GM21717 (cell line): ENCODE results near the gene KCND3.

Experiments
- ATAC-seq: cut with Tn5 transposase; IDR thresholded peaks from one replicate; pipeline ENCODE4 v1.9.1; 2021; ENCODE audit warnings: mild to moderate bottlenecking, moderate library complexity; ENCODE audit not compliant: unreplicated experiment

KCND3 gene

GRCh38 chr1:111784273-111784901 is 205.1 kb downstream of the KCND3 start:
- no peak for ATAC-seq

- no peak for ATAC-seq
Observed at GRCh38 chr1:111779546-111779945, 209.9 kb downstream of the KCND3 start.

GRCh38 chr1:111778541-111779051 is 210.9 kb downstream of the KCND3 start:
- ATAC-seq, result no peak

GRCh38 chr1:111778066-111778465 is 211.4 kb downstream of the KCND3 start:
- ATAC-seq, result no peak

GRCh38 chr1:111777301-111777700 is 212.2 kb downstream of the KCND3 start:
- no peak for ATAC-seq

GRCh38 chr1:111776861-111777260 is 212.6 kb downstream of the KCND3 start:
- no peak for ATAC-seq

- no peak for ATAC-seq
Observed at GRCh38 chr1:111776391-111776790, 213.1 kb downstream of the KCND3 start.

GRCh38 chr1:111775966-111776365 is 213.5 kb downstream of the KCND3 start:
- ATAC-seq, result no peak

GRCh38 chr1:111770916-111771315 is 218.6 kb downstream of the KCND3 start:
- no peak for ATAC-seq

- no peak for ATAC-seq
Observed at GRCh38 chr1:111769517-111770146, 219.8 kb downstream of the KCND3 start.

GRCh38 chr1:111768625-111769024 is 220.8 kb downstream of the KCND3 start:
- ATAC-seq, result no peak

GRCh38 chr1:111768023-111768422 is 221.4 kb downstream of the KCND3 start:
- no peak for ATAC-seq

GRCh38 chr1:111762332-111762731 is 227.1 kb downstream of the KCND3 start:
- ATAC-seq, result no peak

- no peak for ATAC-seq
Observed at GRCh38 chr1:111761717-111762116, 227.8 kb downstream of the KCND3 start.

GRCh38 chr1:111758373-111758772 is 231.1 kb downstream of the KCND3 start:
- no peak for ATAC-seq

- no peak for ATAC-seq
Observed at GRCh38 chr1:111756124-111756513, 233.3 kb downstream of the KCND3 start.

- peak; percentile 84 for ATAC-seq
Observed at GRCh38 chr1:111755331-111756123, 233.9 kb downstream of the KCND3 start, which contains the start of gene DDX20. DDX20 (plus strand) TSS chr1:111755901; CDS start chr1:111755925, 24 bp downstream.

GRCh38 chr1:111754984-111755330 is 234.5 kb downstream of the KCND3 start:
- ATAC-seq, result peak; percentile 22

GRCh38 chr1:111751906-111752575 is 237.4 kb downstream of the KCND3 start:
- ATAC-seq, result no peak

GRCh38 chr1:111750856-111751255 is 238.6 kb downstream of the KCND3 start:
- no peak for ATAC-seq

GRCh38 chr1:111749628-111750027 is 239.8 kb downstream of the KCND3 start:
- no peak for ATAC-seq
